22Rv1 (cell line): ENCODE measurements around the gene EZH1.

ENCODE experiments used
- CTCF ChIP-seq: fragments of 450-650 bp; IDR thresholded peaks from 2 replicates; pipeline ENCODE4 v1.5.1; 2017; ENCODE audit warnings: mild to moderate bottlenecking
- ZFX ChIP-seq: fragments of 450-650 bp; IDR thresholded peaks from 2 replicates; pipeline ENCODE4 v1.6.1; 2017; ENCODE audit warnings: antibody characterized with exemption, borderline replicate concordance

GRCh38 chr17:42676424-42677011, 68.3 kb downstream of the EZH1 start, which contains the start of gene PLEKHH3:
- TF ChIP-seq CTCF: peak; percentile 26; the same call in 1 of the 2 replicates
- TF ChIP-seq ZFX: no peak
